Measurements from ENCODE around the gene CD44. TPM values are rescaled to one million over a fixed set of nuclear protein-coding genes. Genes with fewer than 3 reads are reported as not detected.

The CD44 gene
- polyA plus RNA-seq, 2 of the 4 experiments (the other 2 are of a cell fraction): 309 to 585 TPM

DNA sequence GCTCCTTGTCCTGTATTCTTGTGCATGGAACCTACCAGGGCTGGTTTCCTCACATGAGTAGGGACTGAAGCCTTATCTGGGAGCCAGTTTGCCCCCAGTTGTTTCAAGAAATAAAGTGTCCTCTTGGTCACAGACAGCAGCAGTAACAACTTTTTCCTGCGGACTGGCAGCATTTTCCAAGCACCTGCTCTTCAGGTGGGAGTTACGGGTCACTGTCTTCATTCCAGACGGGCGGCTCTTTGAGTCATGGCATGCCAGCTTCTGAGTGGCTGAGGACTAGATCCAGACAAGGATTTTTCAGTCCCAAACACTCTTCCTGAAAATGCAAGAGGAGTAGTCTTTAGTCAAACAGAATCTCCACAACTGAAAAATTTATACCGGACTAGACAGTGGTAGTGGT, 2.7 kb upstream of the CD44 start:
- TF ChIP-seq EHMT2 (IDR thresholded peaks at IDR 0.05; ENCODE audit: low read depth) (no peak), ESRRA (IDR thresholded peaks at IDR 0.05; ENCODE audit: borderline replicate concordance, low read length) (no peak), NPAS2 (CRISPR knock-in tag; IDR thresholded peaks at IDR 0.05; ENCODE audit: borderline replicate concordance) (no peak), BCL3 (IDR thresholded peaks at IDR 0.05) (no peak), HOXB13 (CRISPR knock-in tag; IDR thresholded peaks at IDR 0.05; ENCODE audit: low read depth) (no peak), POLR2AphosphoS2 (conservative IDR thresholded peaks at IDR 0.05; ENCODE audit: low read length) (no peak), TFCP2L1 (CRISPR knock-in tag; IDR thresholded peaks at IDR 0.05) (no peak), HES2 (IDR thresholded peaks at IDR 0.05) (no peak), EP300 (IDR thresholded peaks at IDR 0.05) (no peak), KDM1A (IDR thresholded peaks at IDR 0.05; ENCODE audit: low read depth) (no peak), CBX2 (IDR thresholded peaks at IDR 0.05; ENCODE audit: borderline replicate concordance, low read depth) (no peak), CEBPB (IDR thresholded peaks at IDR 0.05) (no peak)
- TF ChIP-seq, protein P1, sequence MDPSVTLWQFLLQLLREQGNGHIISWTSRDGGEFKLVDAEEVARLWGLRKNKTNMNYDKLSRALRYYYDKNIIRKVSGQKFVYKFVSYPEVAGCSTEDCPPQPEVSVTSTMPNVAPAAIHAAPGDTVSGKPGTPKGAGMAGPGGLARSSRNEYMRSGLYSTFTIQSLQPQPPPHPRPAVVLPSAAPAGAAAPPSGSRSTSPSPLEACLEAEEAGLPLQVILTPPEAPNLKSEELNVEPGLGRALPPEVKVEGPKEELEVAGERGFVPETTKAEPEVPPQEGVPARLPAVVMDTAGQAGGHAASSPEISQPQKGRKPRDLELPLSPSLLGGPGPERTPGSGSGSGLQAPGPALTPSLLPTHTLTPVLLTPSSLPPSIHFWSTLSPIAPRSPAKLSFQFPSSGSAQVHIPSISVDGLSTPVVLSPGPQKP (IDR thresholded peaks at IDR 0.05; ENCODE audit: low read depth, low read length): no peak
- Histone ChIP-seq H3K27ac (no peak overlapping the region), H3K4me2 (no peak overlapping the region), H3K4me3 (no peak overlapping the region), H3K4me1 (peaks cover 31% of the 10 kb centered on the region), H3K9me3 (no peaks in the 10 kb centered on the region)
- ATAC-seq (no peak), FAIRE-seq (no peak), DNase-seq (ENCODE audit: low read depth in 1 of 2, low spot score in 1 of 2) (no peak)
- WGBS (ENCODE audit: missing lambda C conversion rate): 92% methylated on average over 5 of the region's 5 CpGs
- CTCF ChIA-PET: interaction anchor here (1.2 to 1.4 kb wide), 2 partner anchors 10 to 13 kb away, joined by 4 read pairs; no protein-coding TSS in a partner anchor
- POLR2A ChIA-PET: no interaction called here

GRCh38 chr11:35138058-35138457, 913 bp upstream of the CD44 start:
- ChIA-PET CTCF (interaction anchor here (0.6 to 1.1 kb wide), 3 partner anchors 22 to 342 kb away, joined by 3 read pairs; no protein-coding TSS in a partner anchor), POLR2A (interaction anchor here (0.6 to 2.6 kb wide), 4 partner anchors 21 to 129 kb away, joined by 3 to 20 read pairs (median 7); no protein-coding TSS in a partner anchor)
- Histone ChIP-seq H3K4me1 (peaks cover 49% of the 10 kb centered on the region), H3K4me3 (peak overlapping the region; percentile 79), H3K27ac (peak overlapping the region; percentile 96 to 98), H3K4me2 (peak overlapping the region; percentile 98), H3K9me3 (no peaks in the 10 kb centered on the region)
- ATAC-seq (no peak), FAIRE-seq (no peak), DNase-seq (ENCODE audit: low read depth in 1 of 2, low spot score in 1 of 2) (no peak)
- TF ChIP-seq CEBPB (IDR thresholded peaks at IDR 0.05): no peak
- no peak for TF ChIP-seq CHD2 (IDR thresholded peaks at IDR 0.05; ENCODE audit: low read length, partially characterized antibody)
- no peak for TF ChIP-seq MAFK (IDR thresholded peaks at IDR 0.05; ENCODE audit: partially characterized antibody)
- no peak for TF ChIP-seq HOXB13 (CRISPR knock-in tag; IDR thresholded peaks at IDR 0.05; ENCODE audit: low read depth)
- no peak for TF ChIP-seq EHMT2 (IDR thresholded peaks at IDR 0.05; ENCODE audit: low read depth)
- TF ChIP-seq MYC (IDR thresholded peaks at IDR 0.05; ENCODE audit: borderline replicate concordance, low read length): no peak
- no peak for TF ChIP-seq HES2 (IDR thresholded peaks at IDR 0.05)
- TF ChIP-seq JUNB (IDR thresholded peaks at IDR 0.05): no peak
- TF ChIP-seq TP53 (CRISPR knock-in tag; IDR thresholded peaks at IDR 0.05): no peak
- no peak for TF ChIP-seq FOSL2 (IDR thresholded peaks at IDR 0.05)
- TF ChIP-seq FOSL2 (CRISPR knock-in tag; IDR thresholded peaks at IDR 0.05): no peak
- no peak for TF ChIP-seq ZNF302 (CRISPR knock-in tag; IDR thresholded peaks at IDR 0.05)
- TF ChIP-seq, protein P2, sequence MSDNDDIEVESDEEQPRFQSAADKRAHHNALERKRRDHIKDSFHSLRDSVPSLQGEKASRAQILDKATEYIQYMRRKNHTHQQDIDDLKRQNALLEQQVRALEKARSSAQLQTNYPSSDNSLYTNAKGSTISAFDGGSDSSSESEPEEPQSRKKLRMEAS (IDR thresholded peaks at IDR 0.05): no peak
- TF ChIP-seq KDM5A (IDR thresholded peaks at IDR 0.05): no peak
- TF ChIP-seq KDM1A (IDR thresholded peaks at IDR 0.05; ENCODE audit: low read depth): no peak
- no peak for TF ChIP-seq TFCP2L1 (CRISPR knock-in tag; IDR thresholded peaks at IDR 0.05)
- no peak for TF ChIP-seq NPAS2 (CRISPR knock-in tag; IDR thresholded peaks at IDR 0.05; ENCODE audit: borderline replicate concordance)
- no peak for TF ChIP-seq HOXB5 (CRISPR knock-in tag; IDR thresholded peaks at IDR 0.05)
- TF ChIP-seq ZFP36 (IDR thresholded peaks at IDR 0.05; ENCODE audit: borderline replicate concordance, partially characterized antibody): no peak
- no peak for TF ChIP-seq BCL3 (IDR thresholded peaks at IDR 0.05)
- WGBS (ENCODE audit: missing lambda C conversion rate): 79% methylated on average over 1 of the region's 1 CpG

Measured in A549 (cell line).